ENCODE results near the gene TAS2R39.

- TF ChIP-seq, protein P1, sequence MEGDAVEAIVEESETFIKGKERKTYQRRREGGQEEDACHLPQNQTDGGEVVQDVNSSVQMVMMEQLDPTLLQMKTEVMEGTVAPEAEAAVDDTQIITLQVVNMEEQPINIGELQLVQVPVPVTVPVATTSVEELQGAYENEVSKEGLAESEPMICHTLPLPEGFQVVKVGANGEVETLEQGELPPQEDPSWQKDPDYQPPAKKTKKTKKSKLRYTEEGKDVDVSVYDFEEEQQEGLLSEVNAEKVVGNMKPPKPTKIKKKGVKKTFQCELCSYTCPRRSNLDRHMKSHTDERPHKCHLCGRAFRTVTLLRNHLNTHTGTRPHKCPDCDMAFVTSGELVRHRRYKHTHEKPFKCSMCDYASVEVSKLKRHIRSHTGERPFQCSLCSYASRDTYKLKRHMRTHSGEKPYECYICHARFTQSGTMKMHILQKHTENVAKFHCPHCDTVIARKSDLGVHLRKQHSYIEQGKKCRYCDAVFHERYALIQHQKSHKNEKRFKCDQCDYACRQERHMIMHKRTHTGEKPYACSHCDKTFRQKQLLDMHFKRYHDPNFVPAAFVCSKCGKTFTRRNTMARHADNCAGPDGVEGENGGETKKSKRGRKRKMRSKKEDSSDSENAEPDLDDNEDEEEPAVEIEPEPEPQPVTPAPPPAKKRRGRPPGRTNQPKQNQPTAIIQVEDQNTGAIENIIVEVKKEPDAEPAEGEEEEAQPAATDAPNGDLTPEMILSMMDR (IDR thresholded peaks at IDR 0.05) = no peak
- TF ChIP-seq POLR2A (IDR thresholded peaks at IDR 0.05) = no peak
These were observed 5.8 kb downstream of the TAS2R39 start for GRCh38 chr7:143188994-143189393.
